GM23248 (cell line): ENCODE results near the gene FHDC1.

Source experiments
- EZH2 ChIP-seq: fragments of 200-600 bp; sonication (generic); IDR thresholded peaks from 2 replicates; pipeline ENCODE4 v1.6.1; 2018; ENCODE audit warnings: antibody characterized with exemption, mild to moderate bottlenecking; ENCODE audit not compliant: insufficient read depth, poor library complexity, severe bottlenecking
- EZH2phosphoT487 ChIP-seq: fragments of 200-600 bp; sonication (generic); IDR thresholded peaks from 2 replicates; pipeline ENCODE4 v1.6.1; 2018; ENCODE audit warnings: antibody characterized with exemption, moderate library complexity, mild to moderate bottlenecking, low read depth; ENCODE audit not compliant: insufficient read depth

DNA sequence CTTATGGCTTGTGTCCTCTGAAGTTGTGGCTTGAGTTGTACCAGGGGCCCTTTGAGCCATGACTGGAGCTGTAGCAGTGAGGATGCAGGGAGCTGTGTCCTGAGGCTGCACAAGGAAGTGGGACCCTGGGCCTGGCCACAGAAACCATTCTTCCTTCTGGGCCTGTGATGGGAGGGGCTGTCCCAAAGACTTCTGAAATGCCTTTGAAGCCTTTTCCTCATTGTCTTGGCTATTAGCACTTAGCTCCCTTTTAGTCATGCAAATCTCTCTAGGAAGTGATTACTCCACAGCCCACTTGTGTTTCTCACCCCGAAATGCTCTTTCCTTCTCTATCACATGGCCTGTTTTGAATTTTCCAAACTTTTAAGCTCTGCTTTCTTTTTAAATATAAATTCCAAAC is 92.4 kb downstream of the FHDC1 start:
- TF ChIP-seq EZH2 (no peak), EZH2phosphoT487 (no peak)
